MV-4-11 (cell line): ENCODE results near the gene GTSE1.
A peak's percentile ranks its signal among the peaks of the same experiment; 100 is the strongest.

Source experiments
- DNase-seq: peaks from one replicate; lab custom pipeline; 2025; lab: John Stamatoyannopoulos, UW

The GTSE1 gene

GRCh38 chr22:46379066-46379930 lies 82.6 kb downstream of the GTSE1 start:
- DNase-seq = peak; percentile 31

GRCh38 chr22:46380069-46380468 lies 83.4 kb downstream of the GTSE1 start:
- DNase-seq = no peak
